Activated CD4-positive, CD25-positive, alpha-beta regulatory T cell (primary cell): ENCODE measurements around the gene MAP3K19.
"Not testable (repeated sequence)": the region's sequence is repeated elsewhere in the genome, so short reads cannot be mapped to it uniquely, and the experiment has no call there.

Source experiments
- DNase-seq, 4 experiments: peaks; one replicate each; lab custom pipeline; 2025; lab: John Stamatoyannopoulos, UW

MAP3K19 gene, protein sequence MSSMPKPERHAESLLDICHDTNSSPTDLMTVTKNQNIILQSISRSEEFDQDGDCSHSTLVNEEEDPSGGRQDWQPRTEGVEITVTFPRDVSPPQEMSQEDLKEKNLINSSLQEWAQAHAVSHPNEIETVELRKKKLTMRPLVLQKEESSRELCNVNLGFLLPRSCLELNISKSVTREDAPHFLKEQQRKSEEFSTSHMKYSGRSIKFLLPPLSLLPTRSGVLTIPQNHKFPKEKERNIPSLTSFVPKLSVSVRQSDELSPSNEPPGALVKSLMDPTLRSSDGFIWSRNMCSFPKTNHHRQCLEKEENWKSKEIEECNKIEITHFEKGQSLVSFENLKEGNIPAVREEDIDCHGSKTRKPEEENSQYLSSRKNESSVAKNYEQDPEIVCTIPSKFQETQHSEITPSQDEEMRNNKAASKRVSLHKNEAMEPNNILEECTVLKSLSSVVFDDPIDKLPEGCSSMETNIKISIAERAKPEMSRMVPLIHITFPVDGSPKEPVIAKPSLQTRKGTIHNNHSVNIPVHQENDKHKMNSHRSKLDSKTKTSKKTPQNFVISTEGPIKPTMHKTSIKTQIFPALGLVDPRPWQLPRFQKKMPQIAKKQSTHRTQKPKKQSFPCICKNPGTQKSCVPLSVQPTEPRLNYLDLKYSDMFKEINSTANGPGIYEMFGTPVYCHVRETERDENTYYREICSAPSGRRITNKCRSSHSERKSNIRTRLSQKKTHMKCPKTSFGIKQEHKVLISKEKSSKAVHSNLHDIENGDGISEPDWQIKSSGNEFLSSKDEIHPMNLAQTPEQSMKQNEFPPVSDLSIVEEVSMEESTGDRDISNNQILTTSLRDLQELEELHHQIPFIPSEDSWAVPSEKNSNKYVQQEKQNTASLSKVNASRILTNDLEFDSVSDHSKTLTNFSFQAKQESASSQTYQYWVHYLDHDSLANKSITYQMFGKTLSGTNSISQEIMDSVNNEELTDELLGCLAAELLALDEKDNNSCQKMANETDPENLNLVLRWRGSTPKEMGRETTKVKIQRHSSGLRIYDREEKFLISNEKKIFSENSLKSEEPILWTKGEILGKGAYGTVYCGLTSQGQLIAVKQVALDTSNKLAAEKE (N-terminal part only)

GRCh38 chr2:135047300-135047699, at the start of gene MAP3K19:
Gene MAP3K19 (minus strand): TSS chr2:135047447. CDS start chr2:135024647, 22,800 bp downstream.
- no peak for DNase-seq

GRCh38 chr2:135096665-135097446, 49.6 kb upstream of the MAP3K19 start:
- no peak for DNase-seq

- DNase-seq, result no peak
Observed at GRCh38 chr2:135095591-135095990, 48.3 kb upstream of the MAP3K19 start.

DNA sequence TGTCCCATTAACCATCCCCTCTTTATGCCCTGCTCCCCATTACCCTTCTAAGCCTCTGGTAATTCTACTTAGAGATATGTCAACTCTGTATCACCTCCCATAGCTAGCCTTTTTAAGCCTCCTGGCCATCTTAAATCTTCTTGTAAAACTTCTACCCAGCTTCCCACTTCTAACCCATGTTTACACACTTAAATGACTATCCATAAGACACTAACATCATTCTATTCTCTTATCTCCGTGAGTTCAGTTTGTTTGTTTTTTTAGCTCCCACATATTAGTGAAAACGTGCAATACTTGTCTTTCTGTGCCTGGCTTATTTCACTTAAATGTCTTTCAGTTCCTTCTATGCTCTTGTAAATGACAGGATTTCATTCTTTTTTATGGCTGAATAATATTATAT, 47.3 kb upstream of the MAP3K19 start:
- no peak for DNase-seq

DNA sequence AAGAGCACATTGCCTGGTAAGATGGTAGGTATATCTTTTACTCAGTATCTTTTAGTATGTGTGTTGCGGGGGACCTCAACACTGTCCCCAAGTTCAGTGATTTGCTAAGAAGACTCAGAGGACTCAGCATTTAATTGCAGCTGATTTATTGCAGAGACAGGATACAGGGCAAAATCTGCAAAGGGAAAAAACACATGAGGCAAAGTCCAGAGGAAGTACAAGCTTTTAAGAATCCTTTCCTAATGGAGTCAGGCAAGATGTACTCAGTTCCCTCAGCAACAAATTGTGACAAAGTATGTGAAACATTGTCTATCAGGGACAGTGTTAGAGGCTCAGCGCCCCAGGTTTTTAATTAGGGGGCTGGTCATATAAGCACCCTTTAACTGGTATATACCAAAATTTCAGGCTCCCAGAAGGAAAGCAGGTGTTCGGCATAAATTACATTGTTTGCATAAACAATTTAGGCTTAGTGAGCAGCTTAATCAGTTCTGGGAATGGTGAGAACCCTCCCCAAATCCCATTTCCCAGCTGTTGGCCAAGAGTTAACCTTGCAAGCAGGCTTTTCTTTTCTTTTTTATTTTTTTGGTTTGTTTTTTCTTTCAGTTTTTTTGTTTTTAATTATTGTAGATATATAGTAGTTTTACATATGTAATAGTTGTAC, 46.6 kb upstream of the MAP3K19 start:
- DNase-seq, result no peak

DNA sequence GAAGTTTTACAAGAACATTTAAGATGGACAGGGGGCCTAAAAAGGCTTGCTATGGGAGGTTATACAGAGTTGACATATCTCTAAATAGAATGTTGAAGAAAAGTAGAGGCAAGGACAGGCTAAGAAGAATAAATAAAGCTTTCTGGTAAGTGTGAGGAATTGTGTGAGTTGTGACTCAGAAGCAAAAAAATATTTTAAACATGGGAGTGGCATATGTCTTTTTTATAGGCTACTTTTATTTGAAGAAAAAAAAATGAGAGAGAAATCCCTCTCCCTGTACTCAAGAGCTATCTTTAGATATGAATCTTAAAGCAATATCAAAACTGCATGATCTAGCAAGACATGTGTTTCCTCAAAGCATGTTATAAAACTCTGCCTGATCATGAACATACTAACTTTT, 45.9 kb upstream of the MAP3K19 start:
- no peak for DNase-seq

DNA sequence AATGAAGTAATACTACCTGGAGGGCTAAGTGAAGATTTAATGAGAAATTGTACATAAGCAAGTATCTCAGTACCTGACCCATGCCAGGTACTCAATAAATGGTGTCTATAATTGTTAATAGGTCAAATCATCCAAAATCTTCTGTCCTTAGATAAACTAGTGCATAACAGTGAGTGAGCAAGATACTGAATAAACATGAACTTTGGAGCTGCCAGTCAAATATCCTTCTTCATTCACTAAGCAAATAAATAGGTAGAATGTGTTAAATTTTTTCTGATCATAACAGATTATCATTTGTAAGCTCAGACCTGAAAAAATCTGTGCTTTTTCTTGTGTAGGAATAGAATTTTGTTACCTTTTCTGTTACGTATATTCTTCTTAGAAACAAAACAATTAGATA, 44.4 kb upstream of the MAP3K19 start:
- no peak for DNase-seq

GRCh38 chr2:135089597-135089996, 42.4 kb upstream of the MAP3K19 start:
- DNase-seq, result not testable (repeated sequence)

DNA sequence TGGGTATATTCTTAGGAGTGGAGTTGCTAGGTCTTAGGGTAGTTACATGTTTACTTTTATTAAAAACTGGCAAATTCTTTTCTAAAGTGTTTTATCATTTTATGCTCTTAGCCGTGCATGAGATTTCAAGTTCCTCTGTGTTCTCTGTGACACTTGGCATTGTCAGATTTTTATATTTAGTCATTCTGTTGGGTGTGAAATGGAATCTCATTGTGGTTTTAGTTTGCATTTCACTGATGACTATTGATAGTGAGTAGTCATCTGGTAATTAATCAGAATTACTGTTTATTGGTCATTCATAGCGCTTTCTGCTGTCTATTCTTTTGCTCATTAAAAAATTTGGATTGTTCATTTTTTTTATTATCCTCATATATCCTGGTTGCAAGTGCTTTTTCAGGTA, 39.0 kb upstream of the MAP3K19 start:
- no peak for DNase-seq

GRCh38 chr2:135078417-135078816, 31.2 kb upstream of the MAP3K19 start:
- DNase-seq, result no peak

GRCh38 chr2:135076556-135076955, 29.3 kb upstream of the MAP3K19 start:
- no peak for DNase-seq

- no peak for DNase-seq
Observed at GRCh38 chr2:135074216-135074615, 27.0 kb upstream of the MAP3K19 start.

- no peak for DNase-seq
Observed at GRCh38 chr2:135072125-135072997, 25.1 kb upstream of the MAP3K19 start.

DNA sequence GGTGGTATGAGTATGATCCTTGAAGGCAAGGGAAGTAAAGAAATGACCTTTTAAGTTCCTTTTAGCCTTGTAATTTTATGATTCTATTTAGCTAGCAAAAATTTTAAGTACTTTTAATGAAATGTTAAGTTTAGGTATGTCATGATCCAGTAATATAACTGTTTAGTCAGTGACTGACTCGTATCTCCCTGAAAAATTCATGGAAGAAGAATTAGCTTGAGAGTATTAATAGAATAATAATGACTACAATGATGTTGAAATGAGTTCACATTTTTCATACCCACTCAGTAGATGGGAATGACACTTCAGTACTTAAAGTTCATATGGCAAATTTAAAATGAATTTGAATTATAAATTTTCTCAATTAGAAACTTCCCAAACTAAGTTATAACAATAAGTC, 19.5 kb upstream of the MAP3K19 start:
- no peak for DNase-seq

DNA sequence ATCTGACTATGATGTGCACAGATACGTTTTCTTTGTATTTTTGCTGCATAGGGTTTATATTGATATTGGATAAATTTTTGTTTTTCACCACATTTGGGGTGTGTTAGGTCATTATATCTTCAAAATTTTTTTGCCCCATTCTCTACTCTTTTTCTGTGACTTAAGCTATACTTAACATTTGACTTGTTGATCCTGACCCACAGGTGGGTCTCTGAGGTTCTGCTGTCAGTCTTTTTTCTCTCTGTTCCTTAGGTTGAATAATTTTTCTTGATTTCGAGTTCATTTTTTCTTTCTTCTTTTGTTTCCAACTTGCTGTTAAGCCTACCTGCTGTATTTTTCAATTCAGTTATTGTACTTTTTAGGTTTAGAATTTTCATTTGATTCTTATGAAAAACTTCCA, 16.9 kb upstream of the MAP3K19 start:
- no peak for DNase-seq

DNA sequence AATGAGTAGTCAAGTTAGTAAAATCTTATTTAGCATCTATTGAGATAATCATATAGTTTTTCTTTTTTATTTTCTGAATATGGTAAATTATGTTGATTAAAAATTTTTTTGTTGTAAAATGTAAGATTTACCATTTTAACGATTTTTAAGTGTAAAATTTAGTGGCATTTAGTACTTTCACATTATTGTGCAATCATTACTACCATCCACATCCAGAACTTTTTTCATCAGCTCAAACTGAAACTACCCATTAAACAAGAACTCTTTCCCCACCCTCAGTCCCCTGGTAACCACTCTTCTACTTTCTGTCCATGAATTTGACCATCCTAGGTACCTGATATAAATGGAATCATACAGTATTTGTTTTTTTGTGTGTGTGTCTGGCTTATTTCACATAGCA, 16.0 kb upstream of the MAP3K19 start:
- no peak for DNase-seq

DNA sequence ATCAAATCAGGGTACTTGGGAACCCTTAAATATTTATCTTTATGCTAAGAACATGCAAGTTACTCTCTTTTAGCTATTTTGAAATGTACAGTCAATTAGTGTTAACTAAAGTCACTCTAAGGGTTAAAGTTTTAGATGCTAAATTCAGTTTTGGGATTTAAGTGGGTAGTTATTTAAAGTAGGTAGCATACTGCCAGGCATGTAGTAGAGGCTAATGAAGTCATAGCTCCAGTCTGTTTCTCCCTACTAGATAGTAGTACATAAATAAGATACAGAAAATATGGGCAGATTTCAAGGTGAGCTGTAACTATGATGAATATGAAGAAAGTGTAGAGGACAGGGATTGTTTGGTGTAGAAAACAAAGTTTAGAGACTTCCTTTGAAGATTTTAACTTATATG, 12.3 kb upstream of the MAP3K19 start:
- DNase-seq, result no peak

DNA sequence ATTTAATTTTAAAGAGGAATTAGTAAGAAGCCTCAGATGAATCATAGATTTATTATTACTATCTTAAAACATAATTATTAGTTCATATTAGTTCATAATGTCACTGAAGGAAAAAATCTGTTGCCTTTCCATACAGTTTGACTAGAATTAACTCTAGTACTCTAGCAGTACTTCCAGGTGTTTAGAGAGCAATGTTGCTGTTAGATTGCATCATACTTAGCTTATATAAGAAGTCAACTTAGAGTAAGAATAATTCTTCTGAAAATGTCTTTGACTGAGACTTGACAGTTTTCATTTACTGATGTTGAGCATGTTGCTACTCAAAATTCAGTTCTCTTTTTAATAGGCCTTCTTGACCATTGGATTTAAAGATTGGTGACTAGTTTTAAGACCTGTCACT, 9.5 kb upstream of the MAP3K19 start:
- no peak for DNase-seq

DNA sequence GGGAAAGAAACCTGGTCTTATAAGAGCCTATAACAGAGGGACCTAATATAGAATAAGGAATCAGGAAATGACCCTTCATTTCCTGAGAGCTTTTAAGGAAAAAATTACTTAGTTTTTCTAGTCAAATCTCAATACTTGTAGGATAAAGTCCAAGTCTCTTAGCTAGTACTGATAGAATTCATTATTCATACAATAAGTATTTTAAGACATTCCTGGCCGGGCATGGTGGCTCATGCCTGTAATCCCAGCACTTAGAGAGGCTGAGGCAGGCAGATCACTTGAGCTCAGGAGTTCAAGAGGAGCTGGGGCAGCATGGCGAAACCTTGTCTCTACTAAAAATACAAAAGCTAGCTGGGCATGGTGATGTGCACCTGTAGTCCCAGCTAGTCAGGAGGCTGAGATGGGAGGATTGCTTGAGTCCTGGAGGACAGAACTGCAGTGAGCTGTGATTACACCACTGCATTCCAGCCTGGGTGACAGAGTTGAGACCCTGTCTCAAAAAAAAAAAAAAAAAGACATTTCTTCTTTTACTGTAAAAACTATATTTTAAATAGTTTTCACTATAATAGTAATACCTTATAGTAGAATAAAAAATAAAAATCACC, 8.0 kb upstream of the MAP3K19 start:
- no peak for DNase-seq

DNA sequence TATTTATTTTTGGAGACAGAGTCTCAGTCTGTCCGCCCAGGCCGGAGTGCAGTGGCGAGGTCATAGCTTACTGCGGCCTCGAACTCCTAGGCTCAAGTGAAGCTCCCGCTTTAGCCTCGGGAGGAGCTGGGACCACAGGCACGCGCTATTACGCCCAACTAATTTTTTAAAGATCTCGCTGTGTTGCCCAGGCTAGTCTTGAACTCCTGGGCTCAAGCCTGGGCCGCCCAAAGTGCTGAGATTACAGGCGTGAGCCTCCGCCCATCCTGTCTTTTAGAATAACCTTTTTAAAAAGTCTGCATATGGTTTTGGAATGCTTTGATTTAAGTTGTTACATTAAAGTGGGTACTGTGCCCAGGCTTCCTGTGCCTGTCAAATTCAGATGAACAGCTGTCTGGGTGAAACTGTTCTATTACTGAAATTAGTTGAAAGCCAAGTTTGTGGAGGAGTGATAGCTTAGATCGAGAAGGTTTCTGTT, 5.8 kb upstream of the MAP3K19 start:
- DNase-seq, result no peak
